Keratinocyte (primary cell): ENCODE measurements around the gene ANKS6. TPM values are rescaled to one million over a fixed set of nuclear protein-coding genes. Genes with fewer than 3 reads are reported as not detected.

ENCODE experiments used
- DNase-seq: peaks from one replicate; pipeline ENCODE4 v3.0.0-alpha.2; 2011; ENCODE audit warnings: low read depth, missing footprints, low spot score
- FAIRE-seq: peaks from 2 replicates; lab custom pipeline; 2011; peaks lifted over from hg19 to GRCh38; lab: Jason Lieb, UNC
- H2AFZ ChIP-seq: 2 replicates; pipeline ENCODE4 v1.6.0; 2012; ENCODE audit warnings: low read length, control low read depth, inconsistent platforms; ENCODE audit not compliant: control insufficient read depth
- H3K27ac ChIP-seq: 2 replicates; pipeline ENCODE4 v1.5.1; 2011; ENCODE audit warnings: low read length; ENCODE audit not compliant: control insufficient read depth, insufficient read depth
- H3K27me3 ChIP-seq: 3 replicates; pipeline ENCODE4 v1.6.0; 2011; ENCODE audit warnings: low read length; ENCODE audit not compliant: control insufficient read depth, insufficient read depth; ENCODE audit errors: extremely low read depth
- H3K36me3 ChIP-seq, 2 experiments: 2 replicates in 1 of 2; 3 replicates in 1 of 2; pipeline ENCODE4 v1.5.1; 2011; ENCODE audit warnings: low read length in 2 of 2, mild to moderate bottlenecking in 1 of 2; ENCODE audit not compliant: control insufficient read depth in 2 of 2, insufficient read depth in 2 of 2; ENCODE audit errors: extremely low read depth in 1 of 2
- H3K4me1 ChIP-seq: 3 replicates; pipeline ENCODE4 v1.5.1; 2011; ENCODE audit warnings: low read length; ENCODE audit not compliant: control insufficient read depth, insufficient read depth; ENCODE audit errors: extremely low read depth
- H3K4me2 ChIP-seq: 3 replicates; pipeline ENCODE4 v1.6.0; 2011; ENCODE audit warnings: low read depth, low read length; ENCODE audit not compliant: control insufficient read depth, insufficient read depth; ENCODE audit errors: extremely low read depth
- H3K4me3 ChIP-seq, 3 experiments: fragments of 200-600 bp in 1 of 3; sonication (generic) in 1 of 3; 2 replicates in 2 of 3; 3 replicates in 1 of 3; pipeline ENCODE4 v1.5.1; 2011 to 2016; ENCODE audit warnings: low read length in 3 of 3, mild to moderate bottlenecking in 3 of 3, control low read depth in 2 of 3, inconsistent platforms in 1 of 3, low read depth in 1 of 3, mixed read lengths in 1 of 3, mixed run types in 1 of 3, moderate library complexity in 1 of 3; ENCODE audit not compliant: control insufficient read depth in 2 of 3, insufficient read depth in 2 of 3; ENCODE audit errors: extremely low read depth in 1 of 3
- H3K79me2 ChIP-seq: 2 replicates; pipeline ENCODE4 v1.6.0; 2012; ENCODE audit warnings: low read length; ENCODE audit not compliant: control insufficient read depth, insufficient read depth
- H3K9ac ChIP-seq: 3 replicates; pipeline ENCODE4 v1.6.0; 2011; ENCODE audit warnings: low read length; ENCODE audit not compliant: control insufficient read depth, insufficient read depth; ENCODE audit errors: extremely low read depth
- H3K9me1 ChIP-seq: 3 replicates; pipeline ENCODE4 v1.6.0; 2011; ENCODE audit warnings: low read length; ENCODE audit not compliant: control insufficient read depth, insufficient read depth; ENCODE audit errors: extremely low read depth
- H3K9me3 ChIP-seq: 2 replicates; pipeline ENCODE4 v1.5.1; 2012; ENCODE audit warnings: low read depth, low read length; ENCODE audit not compliant: control insufficient read depth
- H4K20me1 ChIP-seq: 3 replicates; pipeline ENCODE4 v1.6.0; 2011; ENCODE audit warnings: low read length; ENCODE audit not compliant: control insufficient read depth, insufficient read depth; ENCODE audit errors: extremely low read depth
- CTCF ChIP-seq, 3 experiments: IDR thresholded peaks in 1 of 3; conservative IDR thresholded peaks in 1 of 3; optimal IDR thresholded peaks in 1 of 3; 2 replicates in 2 of 3; 3 replicates in 1 of 3; pipeline versions ENCODE3 to v1.5.1; 2011; ENCODE audit warnings: low read length in 3 of 3, mild to moderate bottlenecking in 3 of 3, moderate library complexity in 2 of 3, control low read depth in 1 of 3, inconsistent platforms in 1 of 3; ENCODE audit not compliant: insufficient read depth in 2 of 3; ENCODE audit errors: extremely low read depth in 1 of 3
- EZH2 ChIP-seq: IDR thresholded peaks from one replicate; pipeline ENCODE4 v1.6.1; 2012; ENCODE audit warnings: inconsistent platforms, mild to moderate bottlenecking, low read length, moderate library complexity
- dilution Hi-C: fragments of 300-500 bp; cut with MboI; formaldehyde crosslinking; loops from one replicate; pipeline ENCODE4 v1.7.0; 2020; ENCODE audit warnings: low sequenced_read_pairs; ENCODE audit not compliant: extremely low pct_ligation_motif_present
- polyA plus RNA-seq, 5 experiments: library from polyadenylated mRNA; depleted of rRNA in 3 of 5; stranded (reverse) in 3 of 5; stranded (forward) in 1 of 5; unstranded in 1 of 5; fragments of >200 nt; gene quantifications; 1 replicate in 1 of 5; 2 replicates in 3 of 5; 3 replicates in 1 of 5; pipeline versions ENCODE4 v1.2.1 to v1.2.3, GENCODE V29; 2011 to 2012; ENCODE audit warnings: missing spikeins in 2 of 5, low read depth in 1 of 5, low replicate concordance in 1 of 5

Gene ANKS6
- polyA plus RNA-seq, 1 donor (not counting 4 experiments of a cell fraction or from before 2014, with no cell fraction given), result 13.5 TPM

DNA sequence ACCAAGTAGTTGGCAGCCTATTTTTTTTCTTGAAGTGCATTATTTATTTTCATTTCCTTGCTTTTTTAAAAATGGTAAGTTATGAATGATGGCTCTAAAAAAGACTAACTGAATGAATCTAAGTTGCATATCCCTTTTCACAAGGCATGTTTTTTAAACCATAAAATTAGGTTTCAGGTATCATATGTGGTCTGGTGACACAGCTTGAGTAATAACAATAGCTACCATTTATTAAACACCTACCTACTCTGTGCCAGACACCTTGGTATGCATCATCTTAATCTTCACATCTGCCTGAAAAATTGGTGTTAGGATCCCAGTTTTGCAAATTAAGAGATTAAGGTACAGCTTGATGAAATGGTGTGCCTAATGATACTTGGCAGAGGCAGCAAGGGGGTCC, 83.4 kb downstream of the ANKS6 start:
- H3K4me3 ChIP-seq, result no peak overlapping the region
- FAIRE-seq (no peak), DNase-seq (no peak)
- no peaks in the 10 kb centered on the region for H3K79me2 ChIP-seq
- TF ChIP-seq CTCF (optimal IDR thresholded peaks at IDR 0.05 in 1 of 3, IDR thresholded peaks at IDR 0.05 in 1 of 3, conservative IDR thresholded peaks at IDR 0.05 in 1 of 3; ENCODE audit: extremely low read depth in 1 of 3, insufficient read depth in 2 of 3, low read length in 3 of 3) (no peak), EZH2 (no peak)
- peaks cover 35% of the 10 kb centered on the region for H3K27me3 ChIP-seq
- H3K27ac ChIP-seq, result no peak overlapping the region
- no peaks in the 10 kb centered on the region for H3K9me1 ChIP-seq
- H3K4me2 ChIP-seq, result no peak overlapping the region
- H3K9ac ChIP-seq, result no peak overlapping the region
- dilution Hi-C loops, result no loop called here
- no peaks in the 10 kb centered on the region for H3K9me3 ChIP-seq
- H4K20me1 ChIP-seq, result no peaks in the 10 kb centered on the region
- no peaks in the 10 kb centered on the region for H3K4me1 ChIP-seq
- no peak overlapping the region for H2AFZ ChIP-seq
- H3K36me3 ChIP-seq, result no peaks in the 10 kb centered on the region

DNA sequence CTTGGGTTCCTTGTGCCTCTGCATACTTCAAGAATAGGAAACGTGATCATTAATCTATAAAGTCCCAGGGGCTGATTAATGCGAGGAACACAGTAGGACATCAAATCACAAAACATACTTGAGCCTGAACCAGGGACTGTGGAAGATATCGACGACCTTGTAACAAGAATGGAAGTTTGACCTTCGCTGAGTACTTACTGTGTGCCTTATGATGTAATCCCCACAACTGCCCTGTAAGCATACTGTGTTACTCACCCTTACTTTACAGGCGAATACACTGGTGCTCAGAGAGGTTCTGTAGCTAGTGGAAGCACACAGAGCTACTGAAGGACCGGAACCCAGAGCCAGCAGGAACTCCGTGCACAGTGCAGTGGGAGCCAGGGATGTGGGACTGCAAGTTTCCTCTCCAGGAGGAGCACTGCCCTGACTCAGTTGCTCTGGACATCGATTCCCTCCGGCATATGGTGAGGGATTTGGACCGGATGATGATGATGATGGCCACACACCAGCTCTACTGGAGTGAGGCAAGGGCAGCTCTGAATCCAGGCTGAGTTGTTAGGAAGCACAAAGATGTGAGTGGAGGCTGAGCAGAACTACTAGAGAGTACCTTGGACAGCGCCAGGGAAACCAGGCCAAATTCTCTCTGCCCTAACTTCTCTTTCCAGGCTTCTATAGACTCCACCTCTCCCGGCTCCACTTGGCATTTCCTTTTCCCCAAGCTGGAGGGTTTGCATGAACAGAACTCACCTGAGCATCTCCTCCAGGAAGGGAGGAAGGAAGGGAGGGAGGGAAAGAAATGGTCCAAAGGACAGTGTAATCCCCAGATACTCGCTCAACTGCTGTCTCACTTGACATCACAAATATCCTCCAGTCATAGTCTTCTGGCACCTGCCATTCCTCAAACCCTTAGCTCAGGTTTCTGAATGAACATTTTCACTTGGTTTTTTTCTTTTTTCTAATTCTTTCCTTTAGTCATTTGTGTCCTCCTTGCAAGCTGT, 86.1 kb downstream of the ANKS6 start:
- no peak overlapping the region for H3K4me3 ChIP-seq
- H2AFZ ChIP-seq, result no peak overlapping the region
- H3K9me3 ChIP-seq, result no peaks in the 10 kb centered on the region
- no peak overlapping the region for H3K9ac ChIP-seq
- H3K36me3 ChIP-seq, result no peaks in the 10 kb centered on the region
- no peak for TF ChIP-seq CTCF (optimal IDR thresholded peaks at IDR 0.05 in 1 of 3, IDR thresholded peaks at IDR 0.05 in 1 of 3, conservative IDR thresholded peaks at IDR 0.05 in 1 of 3; ENCODE audit: extremely low read depth in 1 of 3, insufficient read depth in 2 of 3, low read length in 3 of 3)
- no peak for TF ChIP-seq EZH2
- FAIRE-seq (peak; percentile 5), DNase-seq (no peak)
- no peaks in the 10 kb centered on the region for H4K20me1 ChIP-seq
- no peak overlapping the region for H3K27ac ChIP-seq
- H3K9me1 ChIP-seq, result no peaks in the 10 kb centered on the region
- no peaks in the 10 kb centered on the region for H3K4me1 ChIP-seq
- H3K4me2 ChIP-seq, result no peak overlapping the region
- H3K27me3 ChIP-seq, result peaks cover 55% of the 10 kb centered on the region
- dilution Hi-C loops, result no loop called here
- no peaks in the 10 kb centered on the region for H3K79me2 ChIP-seq
